Testis (tissue), 3 donors: Measurements from ENCODE around the gene OR4K13. TPM values are rescaled to one million over a fixed set of nuclear protein-coding genes. Genes with fewer than 3 reads are reported as not detected.

Experiments
- DNase-seq: peaks from one replicate; pipeline ENCODE4 v3.0.0-alpha.2; 2019
- H3K27ac ChIP-seq, 2 donors: fragments of 200-600 bp; sonication (generic); one replicate each; pipeline ENCODE4 v1.5.1; 2019
- H3K27me3 ChIP-seq: fragments of 200-600 bp; sonication (generic); one replicate; pipeline ENCODE4 v1.5.1; 2019
- H3K36me3 ChIP-seq: fragments of 200-600 bp; sonication (generic); one replicate; pipeline ENCODE4 v1.5.1; 2017; ENCODE audit warnings: low read depth; ENCODE audit errors: missing control alignments
- H3K4me1 ChIP-seq: fragments of 200-600 bp; sonication (generic); one replicate; pipeline ENCODE4 v1.5.1; 2019
- H3K4me3 ChIP-seq, 2 donors: fragments of 200-600 bp; sonication (generic); one replicate each; pipeline ENCODE4 v1.5.1; 2017 to 2019
- H3K9me3 ChIP-seq: fragments of 200-600 bp; sonication (generic); one replicate; pipeline ENCODE4 v1.5.1; 2017
- POLR2A ChIP-seq: fragments of 450-650 bp; IDR thresholded peaks from one replicate; pipeline ENCODE4 v1.6.1; 2017; ENCODE audit warnings: antibody characterized with exemption, mild to moderate bottlenecking, moderate library complexity
- WGBS, 2 donors: methylation state at CpG; one replicate each; pipeline ENCODE4 v1.1.5; 2018; 5-methylcytosine and 5-hydroxymethylcytosine counted together
- intact Hi-C: fragments of 100-400 bp; cut with DNase I; formaldehyde crosslinking; loops from one replicate; pipeline ENCODE4 v1.15.1; 2023; ENCODE audit warnings: low total_unique reads
- polyA plus RNA-seq: library from polyadenylated mRNA; stranded (reverse); fragments of 350-450 nt; fragmentation: Illumina TruSeq; extraction: RNeasy Lipid Tissue Mini Kit (QIAGEN cat#74804); gene quantifications from one replicate; pipeline ENCODE4 v1.2.3, GENCODE V29; 2014; ENCODE audit warnings: low read depth, low replicate concordance; ENCODE audit not compliant: insufficient read depth
- total RNA-seq, 2 donors: library from RNA; depleted of rRNA; stranded (reverse); fragments of >200 nt; gene quantifications; one replicate each; pipeline ENCODE4 v1.2.3, GENCODE V29; 2016
- TF ChIP-seq, protein P1 (sequence below), 3 experiments: fragments of 450-650 bp in 2 of 3; fragments of 200-600 bp in 1 of 3; sonication (generic) in 1 of 3; IDR thresholded peaks; one replicate each; pipeline ENCODE4 v1.5.1; 2016 to 2019; ENCODE audit warnings: antibody characterized with exemption in 3 of 3, mild to moderate bottlenecking in 2 of 3, moderate library complexity in 1 of 3

Gene OR4K13
- total and polyA plus RNA-seq, 3 donors from 2014 or later, result 0.06 to 0.24 TPM; not detected in 1

GRCh38 chr14:20031058-20031457, 4.8 kb downstream of the OR4K13 start:
- DNase-seq, result no peak
- no peak for TF ChIP-seq POLR2A
- TF ChIP-seq, protein P1, sequence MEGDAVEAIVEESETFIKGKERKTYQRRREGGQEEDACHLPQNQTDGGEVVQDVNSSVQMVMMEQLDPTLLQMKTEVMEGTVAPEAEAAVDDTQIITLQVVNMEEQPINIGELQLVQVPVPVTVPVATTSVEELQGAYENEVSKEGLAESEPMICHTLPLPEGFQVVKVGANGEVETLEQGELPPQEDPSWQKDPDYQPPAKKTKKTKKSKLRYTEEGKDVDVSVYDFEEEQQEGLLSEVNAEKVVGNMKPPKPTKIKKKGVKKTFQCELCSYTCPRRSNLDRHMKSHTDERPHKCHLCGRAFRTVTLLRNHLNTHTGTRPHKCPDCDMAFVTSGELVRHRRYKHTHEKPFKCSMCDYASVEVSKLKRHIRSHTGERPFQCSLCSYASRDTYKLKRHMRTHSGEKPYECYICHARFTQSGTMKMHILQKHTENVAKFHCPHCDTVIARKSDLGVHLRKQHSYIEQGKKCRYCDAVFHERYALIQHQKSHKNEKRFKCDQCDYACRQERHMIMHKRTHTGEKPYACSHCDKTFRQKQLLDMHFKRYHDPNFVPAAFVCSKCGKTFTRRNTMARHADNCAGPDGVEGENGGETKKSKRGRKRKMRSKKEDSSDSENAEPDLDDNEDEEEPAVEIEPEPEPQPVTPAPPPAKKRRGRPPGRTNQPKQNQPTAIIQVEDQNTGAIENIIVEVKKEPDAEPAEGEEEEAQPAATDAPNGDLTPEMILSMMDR (IDR thresholded peaks at IDR 0.05), result no peak
- no peak overlapping the region for H3K4me3 ChIP-seq
- H3K27me3 ChIP-seq, result no peaks in the 10 kb centered on the region
- no peak overlapping the region for H3K27ac ChIP-seq
- intact Hi-C loops, result no loop called here
- H3K9me3 ChIP-seq, result no peaks in the 10 kb centered on the region
- H3K4me1 ChIP-seq, result no peaks in the 10 kb centered on the region
- WGBS, 2 donors, result 53 to 54% methylated on average over 6 of the region's 6 CpGs
- H3K36me3 ChIP-seq, result no peaks in the 10 kb centered on the region

DNA sequence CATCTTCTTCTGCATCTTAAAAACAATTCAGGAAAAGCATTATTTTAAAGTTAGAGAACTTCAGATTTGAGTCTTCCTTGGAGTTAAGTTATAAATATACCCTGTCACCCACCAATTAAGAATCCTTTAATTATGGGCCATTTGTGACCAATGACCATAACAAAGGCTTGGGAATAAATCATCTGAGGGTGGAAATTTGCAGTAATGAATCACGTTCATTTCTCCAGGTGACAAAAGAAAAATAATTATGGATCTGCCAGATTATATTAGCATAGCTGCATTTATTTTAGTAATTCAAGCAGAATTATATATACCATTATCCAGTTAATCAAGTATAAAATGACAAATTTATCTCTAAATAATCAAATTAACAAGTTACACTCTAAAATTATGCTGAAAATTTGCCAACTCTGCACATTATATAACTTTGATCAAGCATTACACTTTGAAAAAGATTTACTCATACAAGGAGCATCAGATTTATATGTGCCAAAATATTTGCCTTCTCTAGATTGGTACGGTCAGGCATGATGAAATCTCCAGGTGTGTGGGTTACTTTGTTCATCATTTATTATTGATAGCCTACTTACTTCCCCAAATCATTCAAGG, 16.5 kb downstream of the OR4K13 start, which contains the start of gene OR4K14:
TSS of gene OR4K14 (minus strand) at position 51 of the 609 bp plus-strand sequence. CDS start 4,114 bp downstream, outside the sequence.
- Histone ChIP-seq H3K27me3 (no peaks in the 10 kb centered on the region), H3K27ac (no peak within 1 kb of the TSS), H3K36me3 (no peaks in the 10 kb centered on the region), H3K4me3 (no peak within 1 kb of the TSS), H3K4me1 (no peaks in the 10 kb centered on the region), H3K9me3 (no peaks in the 10 kb centered on the region)
- intact Hi-C loops, result no loop called here
- WGBS, 2 donors, result 70 to 82% methylated on average over 2 of the region's 2 CpGs
- no peak for DNase-seq
- TF ChIP-seq, protein P1 (IDR thresholded peaks at IDR 0.05), result no peak
- TF ChIP-seq POLR2A, result no peak

- intact Hi-C loops, result no loop called here
- TF ChIP-seq POLR2A, result no peak
- TF ChIP-seq, protein P1 (IDR thresholded peaks at IDR 0.05), result no peak
- no peak overlapping the region for H3K27ac ChIP-seq
- H3K9me3 ChIP-seq, result no peaks in the 10 kb centered on the region
- H3K27me3 ChIP-seq, result no peaks in the 10 kb centered on the region
- H3K4me1 ChIP-seq, result no peaks in the 10 kb centered on the region
- no peak overlapping the region for H3K4me3 ChIP-seq
- H3K36me3 ChIP-seq, result no peaks in the 10 kb centered on the region
- no peak for DNase-seq
These were observed 27.7 kb downstream of the OR4K13 start for GRCh38 chr14:20008156-20008555.

- Histone ChIP-seq H3K27me3 (no peaks in the 10 kb centered on the region), H3K9me3 (no peaks in the 10 kb centered on the region), H3K36me3 (no peaks in the 10 kb centered on the region), H3K4me1 (no peaks in the 10 kb centered on the region), H3K4me3 (no peak overlapping the region), H3K27ac (no peak overlapping the region)
- no peak for DNase-seq
- TF ChIP-seq POLR2A, result no peak
- WGBS, 2 donors, result 63 to 70% methylated on average over 7 of the region's 7 CpGs
- intact Hi-C loops, result no loop called here
These were observed 33.5 kb downstream of the OR4K13 start for GRCh38 chr14:20002319-20002718.

GRCh38 chr14:20001863-20002262, 34.0 kb downstream of the OR4K13 start, which contains the start of gene OR4Q2:
Gene OR4Q2, plus strand, starts transcription at chr14:20002163.
- no peaks in the 10 kb centered on the region for H3K27me3 ChIP-seq
- DNase-seq, result no peak
- intact Hi-C loops, result no loop called here
- no peak within 1 kb of the TSS for H3K4me3 ChIP-seq
- H3K9me3 ChIP-seq, result no peaks in the 10 kb centered on the region
- TF ChIP-seq, protein P1 (IDR thresholded peaks at IDR 0.05), result no peak
- TF ChIP-seq POLR2A, result no peak
- no peaks in the 10 kb centered on the region for H3K36me3 ChIP-seq
- no peak within 1 kb of the TSS for H3K27ac ChIP-seq
- no peaks in the 10 kb centered on the region for H3K4me1 ChIP-seq
